SK-N-SH treated with all-trans-retinoic acid at 6 μM for 48 hours (cell line): ENCODE measurements around the gene CISD3.

Experiments
- ATAC-seq: fragments of 200-7000 bp; cut with Tn5 transposase; 3 replicates; pipeline ENCODE4 v1.9.1; 2020; ENCODE audit warnings: mild to moderate bottlenecking, moderate library complexity
- ARNTL ChIP-seq: fragments of 450-650 bp; formaldehyde crosslinking; IDR thresholded peaks from 2 replicates; pipeline ENCODE4 v1.5.0; 2020; ENCODE audit warnings: low read depth, mild to moderate bottlenecking, moderate library complexity, borderline replicate concordance
- BACH2 ChIP-seq: fragments of 250-450 bp; sonication (Bioruptor Pico); IDR thresholded peaks from 2 replicates; pipeline ENCODE4 v1.9.0; 2021; ENCODE audit warnings: mild to moderate bottlenecking, borderline replicate concordance
- CSDC2 ChIP-seq: fragments of 250-450 bp; sonication (Bioruptor Pico); IDR thresholded peaks from 2 replicates; pipeline ENCODE4 v1.5.0; 2020; ENCODE audit warnings: mild to moderate bottlenecking, moderate library complexity
- CSRNP3 ChIP-seq: fragments of 250-450 bp; sonication (Bioruptor Pico); IDR thresholded peaks from 2 replicates; pipeline ENCODE4 v1.5.1; 2021; ENCODE audit warnings: mild to moderate bottlenecking, moderate library complexity
- ESRRG ChIP-seq: fragments of 250-450 bp; sonication (Bioruptor Pico); IDR thresholded peaks from 2 replicates; pipeline ENCODE4 v1.6.1; 2021; ENCODE audit warnings: mild to moderate bottlenecking
- GLIS3 ChIP-seq: fragments of 250-450 bp; sonication (Bioruptor Pico); IDR thresholded peaks from 2 replicates; pipeline ENCODE4 v1.5.0; 2020; ENCODE audit warnings: mild to moderate bottlenecking, moderate library complexity
- OSR1 ChIP-seq: fragments of 250-450 bp; sonication (Bioruptor Pico); IDR thresholded peaks from 2 replicates; pipeline ENCODE4 v1.8.0; 2022; ENCODE audit warnings: moderate library complexity, mild to moderate bottlenecking, inconsistent platforms
- PATZ1 ChIP-seq: fragments of 250-450 bp; sonication (Bioruptor Pico); IDR thresholded peaks from 2 replicates; pipeline ENCODE4 v1.8.0; 2020; ENCODE audit warnings: mild to moderate bottlenecking, moderate library complexity, borderline replicate concordance
- PPARA ChIP-seq: fragments of 250-450 bp; sonication (Bioruptor Pico); IDR thresholded peaks from 2 replicates; pipeline ENCODE4 v1.5.0; 2020; ENCODE audit warnings: mild to moderate bottlenecking, borderline replicate concordance
- RARB ChIP-seq: fragments of 250-450 bp; sonication (Bioruptor Pico); IDR thresholded peaks from 2 replicates; pipeline ENCODE4 v1.8.0; 2021; ENCODE audit warnings: mild to moderate bottlenecking, moderate library complexity
- SNAI2 ChIP-seq: fragments of 250-450 bp; sonication (Bioruptor Pico); IDR thresholded peaks from 2 replicates; pipeline ENCODE4 v1.5.0; 2020; ENCODE audit warnings: mild to moderate bottlenecking, moderate library complexity
- TCF4 ChIP-seq: fragments of 250-450 bp; sonication (Bioruptor Pico); IDR thresholded peaks from 2 replicates; pipeline ENCODE4 v1.8.0; 2021; ENCODE audit warnings: mild to moderate bottlenecking, moderate library complexity, borderline replicate concordance
- TOX ChIP-seq: fragments of 250-450 bp; sonication (Bioruptor Pico); IDR thresholded peaks from 2 replicates; pipeline ENCODE4 v1.8.0; 2021; ENCODE audit warnings: mild to moderate bottlenecking, moderate library complexity, borderline replicate concordance
- ZC3H10 ChIP-seq: fragments of 250-450 bp; sonication (Bioruptor Pico); IDR thresholded peaks from 2 replicates; pipeline ENCODE4 v1.5.1; 2021; ENCODE audit warnings: mild to moderate bottlenecking, moderate library complexity
- ZFP30 ChIP-seq: fragments of 450-650 bp; formaldehyde crosslinking; IDR thresholded peaks from 2 replicates; pipeline ENCODE4 v1.5.0; 2022; ENCODE audit warnings: mild to moderate bottlenecking, moderate library complexity
- ZNF565 ChIP-seq: fragments of 450-650 bp; formaldehyde crosslinking; conservative IDR thresholded peaks from 2 replicates; pipeline ENCODE4 v1.5.0; 2020; ENCODE audit warnings: low read depth, mild to moderate bottlenecking, moderate library complexity
- ZNF70 ChIP-seq: fragments of 450-650 bp; formaldehyde crosslinking; IDR thresholded peaks from 2 replicates; pipeline ENCODE4 v1.5.0; 2020; ENCODE audit warnings: mild to moderate bottlenecking, moderate library complexity
- TF ChIP-seq, protein P1 (sequence below): fragments of 250-450 bp; sonication (Bioruptor Pico); IDR thresholded peaks from 2 replicates; pipeline ENCODE4 v1.5.1; 2020; ENCODE audit warnings: low read depth, mild to moderate bottlenecking, moderate library complexity

The CISD3 gene

GRCh38 chr17:38768417-38768816, 38.3 kb downstream of the CISD3 start (continued):
- no peak for TF ChIP-seq TOX (CRISPR knock-in tag)
- TF ChIP-seq ARNTL (CRISPR knock-in tag), result no peak
- TF ChIP-seq ZNF70 (CRISPR knock-in tag), result no peak
- no peak for TF ChIP-seq CSRNP3
- no peak for TF ChIP-seq ESRRG (CRISPR knock-in tag)

DNA sequence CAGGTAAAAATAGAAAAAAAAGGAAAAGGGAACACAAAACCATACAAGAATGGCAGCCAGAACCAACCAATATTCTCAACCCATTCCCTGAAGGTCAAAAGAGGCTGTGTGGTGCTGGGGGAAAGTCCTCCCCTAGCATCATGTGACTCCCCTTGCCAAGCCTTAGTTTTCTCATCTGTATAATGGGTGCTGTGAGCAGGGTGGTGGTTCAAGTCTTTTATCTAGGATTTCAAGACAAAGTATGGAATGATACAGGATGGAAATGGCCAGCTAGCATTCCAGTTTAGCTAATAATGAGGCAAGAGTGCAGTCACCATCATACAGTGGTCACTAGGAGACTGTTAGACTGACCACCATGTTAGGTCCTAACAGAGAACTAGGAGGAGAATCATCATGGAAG, 43.1 kb downstream of the CISD3 start:
- no peak for ATAC-seq
- no peak for TF ChIP-seq ZNF70 (CRISPR knock-in tag)
- TF ChIP-seq ZNF565 (CRISPR knock-in tag), result no peak
- TF ChIP-seq, protein P1, sequence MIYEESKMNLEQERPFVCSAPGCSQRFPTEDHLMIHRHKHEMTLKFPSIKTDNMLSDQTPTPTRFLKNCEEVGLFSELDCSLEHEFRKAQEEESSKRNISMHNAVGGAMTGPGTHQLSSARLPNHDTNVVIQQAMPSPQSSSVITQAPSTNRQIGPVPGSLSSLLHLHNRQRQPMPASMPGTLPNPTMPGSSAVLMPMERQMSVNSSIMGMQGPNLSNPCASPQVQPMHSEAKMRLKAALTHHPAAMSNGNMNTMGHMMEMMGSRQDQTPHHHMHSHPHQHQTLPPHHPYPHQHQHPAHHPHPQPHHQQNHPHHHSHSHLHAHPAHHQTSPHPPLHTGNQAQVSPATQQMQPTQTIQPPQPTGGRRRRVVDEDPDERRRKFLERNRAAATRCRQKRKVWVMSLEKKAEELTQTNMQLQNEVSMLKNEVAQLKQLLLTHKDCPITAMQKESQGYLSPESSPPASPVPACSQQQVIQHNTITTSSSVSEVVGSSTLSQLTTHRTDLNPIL (CRISPR knock-in tag), result no peak
- TF ChIP-seq ZFP30 (CRISPR knock-in tag), result no peak
- no peak for TF ChIP-seq RARB (CRISPR knock-in tag)
- TF ChIP-seq TOX (CRISPR knock-in tag), result no peak
- no peak for TF ChIP-seq ESRRG (CRISPR knock-in tag)
- no peak for TF ChIP-seq PPARA (CRISPR knock-in tag)
- TF ChIP-seq SNAI2 (CRISPR knock-in tag), result no peak
- no peak for TF ChIP-seq ARNTL (CRISPR knock-in tag)

GRCh38 chr17:38777641-38778250, 47.6 kb downstream of the CISD3 start:
- ATAC-seq, result no peak
- TF ChIP-seq, protein P1 (CRISPR knock-in tag), result no peak
- no peak for TF ChIP-seq GLIS3 (CRISPR knock-in tag)
- TF ChIP-seq ZFP30 (CRISPR knock-in tag), result no peak
- TF ChIP-seq ZC3H10 (CRISPR knock-in tag), result no peak
- TF ChIP-seq OSR1 (CRISPR knock-in tag), result no peak
- TF ChIP-seq ARNTL (CRISPR knock-in tag), result no peak
- TF ChIP-seq ZNF70 (CRISPR knock-in tag), result no peak

DNA sequence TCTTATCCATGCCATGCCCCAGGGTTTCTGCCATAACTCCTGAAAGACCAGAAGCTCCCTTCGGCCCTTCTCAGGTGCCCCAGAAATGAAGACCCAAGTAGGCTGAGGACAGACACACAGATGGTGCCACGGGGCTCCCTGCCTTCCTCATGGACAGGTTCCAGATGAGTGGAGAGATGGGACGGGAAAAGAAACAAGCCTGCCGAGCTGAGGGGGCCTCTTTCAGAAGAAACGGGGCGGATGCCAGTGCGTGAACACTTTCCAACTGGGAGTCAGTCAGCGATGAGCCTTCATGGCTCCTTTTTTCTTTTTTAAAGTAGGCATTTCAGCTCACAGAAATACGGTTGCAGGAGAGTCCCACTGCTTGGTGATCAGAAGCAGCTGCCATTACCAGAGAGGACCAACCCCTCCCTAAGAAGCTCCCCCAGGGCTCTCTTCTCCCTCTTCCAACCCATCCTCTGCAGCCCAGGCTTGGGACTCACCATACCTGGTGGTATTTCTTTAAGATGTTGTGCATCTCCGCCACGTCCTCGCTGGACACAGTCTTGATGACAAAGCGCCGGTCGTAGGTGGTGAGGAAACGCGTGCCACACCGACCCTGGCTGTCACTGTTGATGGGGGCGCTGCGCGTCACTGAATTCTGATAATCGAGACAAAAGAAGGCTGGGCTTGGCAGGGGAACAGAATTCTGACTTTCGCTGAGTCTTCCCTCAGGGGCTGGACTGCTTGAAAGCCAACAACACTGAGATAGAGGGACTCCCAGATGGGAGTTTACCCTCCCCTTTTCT, 50.0 kb downstream of the CISD3 start:
- no peak for TF ChIP-seq SNAI2 (CRISPR knock-in tag)
- TF ChIP-seq TOX (CRISPR knock-in tag), result no peak
- no peak for TF ChIP-seq GLIS3 (CRISPR knock-in tag)
- TF ChIP-seq ZFP30 (CRISPR knock-in tag), result no peak
- no peak for TF ChIP-seq PATZ1 (CRISPR knock-in tag)
- no peak for TF ChIP-seq TCF4
- no peak for TF ChIP-seq CSDC2
- TF ChIP-seq, protein P1 (CRISPR knock-in tag), result no peak
- TF ChIP-seq OSR1 (CRISPR knock-in tag), result no peak
- TF ChIP-seq ARNTL (CRISPR knock-in tag), result no peak
- TF ChIP-seq BACH2 (CRISPR knock-in tag), result no peak
- TF ChIP-seq CSRNP3, result no peak
- TF ChIP-seq PPARA (CRISPR knock-in tag), result no peak
- no peak for TF ChIP-seq ZNF565 (CRISPR knock-in tag)
- TF ChIP-seq, all 23 proteins: peak for 0
- ATAC-seq, result no peak
